Stimulated activated CD4-positive, alpha-beta T cell treated with anti-CD3 and anti-CD28 coated beads, TNF-alpha, amount 100 ng/mL, for 24 hours (primary cell): ENCODE measurements around the gene FUT3.
"Not testable (repeated sequence)": the region's sequence is repeated elsewhere in the genome, so short reads cannot be mapped to it uniquely, and the experiment has no call there.

Experiments used
- DNase-seq, 3 experiments: peaks; one replicate each; pipeline ENCODE4 v3.0.0-alpha.2; 2020; ENCODE audit warnings: low read depth in 3 of 3

FUT3 gene

DNA sequence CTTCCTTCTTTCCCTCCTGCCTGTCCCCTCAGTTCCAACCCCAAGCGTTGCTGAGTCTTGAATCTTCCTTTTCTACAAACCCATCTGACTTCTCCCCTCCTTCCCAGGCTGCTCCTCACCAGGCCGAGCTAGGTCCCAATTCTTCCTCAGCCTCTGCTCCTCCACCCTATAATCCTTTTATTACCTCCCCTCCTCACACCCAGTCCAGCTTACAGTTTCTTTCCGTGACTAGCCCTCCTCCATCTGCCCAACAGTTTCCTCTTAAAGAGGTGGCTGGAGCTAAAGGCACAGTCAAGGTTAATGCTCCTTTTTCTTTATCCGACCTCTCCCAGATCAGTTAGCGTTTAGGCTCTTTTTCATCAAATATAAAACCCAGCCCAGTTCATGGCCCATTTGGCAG is 2.6 kb downstream of the FUT3 start:
- not testable (repeated sequence) for DNase-seq

- DNase-seq: not testable (repeated sequence)
Measured at GRCh38 chr19:5847846-5848245, 3.4 kb downstream of the FUT3 start.

- no peak for DNase-seq
Measured at GRCh38 chr19:5844456-5845433, 6.5 kb downstream of the FUT3 start.

DNA sequence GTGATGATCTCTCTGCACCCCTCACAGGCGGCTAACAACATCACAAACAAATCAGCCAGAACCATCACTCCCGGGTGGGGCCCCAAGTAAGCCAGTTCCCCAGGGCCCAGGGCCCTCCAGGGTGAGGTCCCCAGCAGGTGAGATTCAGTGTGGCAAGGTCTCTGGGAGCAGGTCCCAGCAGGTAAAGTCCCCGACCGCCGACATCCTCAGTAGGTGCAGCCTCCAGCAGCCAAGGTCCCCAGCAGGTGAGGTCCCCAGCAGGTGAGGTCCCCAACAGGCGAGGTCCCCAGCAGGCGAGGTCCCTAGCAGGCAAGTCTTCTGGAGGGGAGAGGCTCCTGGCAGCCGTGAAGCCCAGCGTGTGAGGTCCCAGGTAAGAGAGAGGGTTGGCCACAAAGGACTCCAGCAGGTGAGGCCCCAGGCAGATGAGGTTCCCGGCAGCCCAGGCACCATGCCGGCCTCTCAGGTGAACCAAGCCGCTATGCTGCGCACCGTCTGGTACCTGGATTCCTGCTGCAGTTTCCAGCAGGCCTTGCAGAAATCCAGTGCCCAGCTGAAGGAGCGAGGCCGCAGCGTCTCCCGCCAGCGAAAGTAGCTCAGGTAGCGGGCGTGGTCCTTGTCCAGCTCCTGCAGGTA is 7.8 kb downstream of the FUT3 start:
- DNase-seq: no peak

DNA sequence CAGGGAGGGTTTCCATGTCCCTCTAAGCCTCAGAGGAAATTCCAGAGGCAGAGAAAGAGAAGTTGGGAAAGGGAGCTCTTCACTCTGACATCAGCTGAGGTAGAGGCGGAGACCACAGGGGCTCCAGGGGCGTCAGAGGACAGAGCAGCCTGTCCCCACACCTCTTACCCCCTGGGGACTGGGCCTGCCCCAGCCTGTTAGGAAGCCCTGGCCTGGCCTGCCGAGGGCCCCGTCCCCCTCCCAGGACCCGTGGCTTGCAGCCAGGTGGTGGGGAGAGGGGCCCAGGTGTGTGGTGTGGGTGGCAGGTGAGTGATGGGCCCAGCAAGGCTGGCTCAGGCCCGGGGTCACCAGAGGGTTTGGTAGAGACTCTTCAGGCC is 9.5 kb downstream of the FUT3 start:
- not testable (repeated sequence) for DNase-seq

DNA sequence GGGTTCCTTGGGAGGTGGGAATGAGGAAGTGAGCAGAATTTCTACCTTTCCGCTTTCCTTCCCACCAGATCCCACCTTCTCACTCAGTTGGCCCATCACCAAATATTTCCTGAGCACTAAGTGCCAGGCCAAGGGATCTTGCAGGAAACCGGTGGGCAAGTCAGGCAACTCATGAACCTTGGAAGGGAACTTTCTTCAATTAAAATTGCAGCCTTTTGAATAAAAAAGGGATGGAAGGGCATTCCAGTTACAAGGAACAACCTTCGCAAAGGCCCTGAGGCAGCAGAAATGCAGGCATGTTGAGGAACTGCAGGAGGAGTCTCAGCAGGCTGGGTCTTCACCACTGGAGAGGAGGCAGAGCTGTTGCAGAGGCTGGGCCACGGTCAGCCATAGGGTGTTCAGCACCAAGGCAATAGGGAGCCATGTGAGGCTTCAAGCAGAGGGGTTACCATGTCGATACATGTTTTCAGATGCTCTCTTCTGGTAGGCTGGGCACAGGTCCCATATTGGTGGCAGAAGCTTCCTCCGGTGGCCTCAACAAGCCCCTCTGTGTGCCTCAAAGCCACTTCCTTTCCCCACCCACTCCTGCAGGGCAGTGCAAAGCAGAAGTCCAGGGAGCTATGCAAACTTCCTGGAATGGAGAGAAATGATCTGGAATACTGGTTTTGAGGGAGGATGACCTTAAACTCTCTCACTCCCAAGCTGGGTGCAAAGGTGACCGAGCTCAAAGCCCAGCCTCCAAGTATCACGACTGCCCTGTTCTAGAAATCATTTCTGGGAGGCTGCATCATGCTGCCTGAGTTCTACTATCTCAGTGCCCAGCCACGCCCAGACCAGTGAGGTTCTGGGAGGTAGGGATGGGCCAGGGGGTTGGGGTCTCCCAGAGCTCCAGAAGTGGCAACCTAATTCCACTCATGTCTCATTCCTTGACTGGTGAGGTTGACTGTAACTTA is 11.9 kb downstream of the FUT3 start, which contains the start of gene FUT6:
Gene FUT6 (minus strand): TSS at position 638 of the 953 bp plus-strand sequence. CDS start 7,135 bp downstream, outside the sequence.
- no peak for DNase-seq

DNA sequence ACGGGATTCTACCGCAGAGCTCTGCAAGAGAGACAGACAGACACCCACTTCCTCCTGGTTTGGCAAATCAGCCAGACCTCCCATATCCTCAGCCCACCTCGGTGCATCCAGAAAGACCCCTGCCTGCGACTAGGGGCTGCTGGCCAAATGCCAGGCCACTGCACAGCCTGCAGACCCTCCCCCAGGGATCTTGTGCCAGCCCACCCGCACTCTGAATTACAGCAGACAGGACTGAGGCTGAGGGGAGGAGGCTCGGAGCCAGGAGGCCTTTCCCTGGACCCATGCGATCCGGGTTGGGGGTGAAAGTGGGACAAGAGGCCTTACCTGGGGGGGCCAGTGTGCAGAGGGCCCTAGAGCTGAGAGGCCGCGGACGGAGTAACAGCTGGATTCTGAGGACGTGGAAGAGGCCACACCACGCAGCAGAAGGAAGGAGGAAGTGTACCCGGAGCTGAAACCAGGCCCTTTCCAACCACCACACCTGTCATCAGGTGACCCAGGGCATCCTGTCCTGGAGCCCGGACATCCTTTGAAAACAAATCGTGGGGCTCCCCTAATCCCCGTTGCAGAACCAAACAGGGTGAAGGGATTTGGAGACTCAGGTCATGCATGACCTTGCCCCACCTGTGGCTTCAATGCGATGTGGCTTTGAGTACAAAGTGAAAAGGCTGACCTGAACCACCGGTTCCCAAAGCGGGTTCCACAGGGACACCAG is 12.7 kb downstream of the FUT3 start:
- DNase-seq: no peak

DNA sequence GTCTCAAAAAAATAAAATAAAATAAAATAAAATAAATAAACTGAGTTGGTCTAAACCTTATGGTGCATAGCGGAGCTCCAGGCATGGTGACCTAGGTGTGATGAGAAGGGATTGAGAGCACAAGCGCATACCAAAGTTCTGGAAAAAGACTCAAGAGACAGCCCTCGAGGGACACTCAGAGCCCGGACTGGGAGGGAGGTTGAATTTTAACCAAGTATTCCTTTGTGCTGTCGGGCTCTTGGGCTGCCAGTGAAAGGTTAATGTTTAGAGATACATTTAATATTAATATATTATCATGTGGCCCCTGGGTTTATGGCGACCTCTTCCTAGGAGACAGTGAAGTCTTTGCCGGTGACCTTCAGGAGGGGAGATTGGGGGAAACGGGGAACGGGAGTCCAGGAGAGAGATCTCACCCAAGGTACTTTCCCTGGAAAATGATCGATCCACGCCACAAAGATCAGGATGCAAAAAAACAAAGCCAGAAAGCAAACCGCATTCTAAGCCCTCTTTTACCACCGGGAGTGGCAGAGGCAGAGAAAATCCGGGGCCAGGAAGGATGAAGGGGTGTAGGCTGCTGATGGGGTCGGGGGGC is 13.4 kb downstream of the FUT3 start:
- DNase-seq: no peak

DNA sequence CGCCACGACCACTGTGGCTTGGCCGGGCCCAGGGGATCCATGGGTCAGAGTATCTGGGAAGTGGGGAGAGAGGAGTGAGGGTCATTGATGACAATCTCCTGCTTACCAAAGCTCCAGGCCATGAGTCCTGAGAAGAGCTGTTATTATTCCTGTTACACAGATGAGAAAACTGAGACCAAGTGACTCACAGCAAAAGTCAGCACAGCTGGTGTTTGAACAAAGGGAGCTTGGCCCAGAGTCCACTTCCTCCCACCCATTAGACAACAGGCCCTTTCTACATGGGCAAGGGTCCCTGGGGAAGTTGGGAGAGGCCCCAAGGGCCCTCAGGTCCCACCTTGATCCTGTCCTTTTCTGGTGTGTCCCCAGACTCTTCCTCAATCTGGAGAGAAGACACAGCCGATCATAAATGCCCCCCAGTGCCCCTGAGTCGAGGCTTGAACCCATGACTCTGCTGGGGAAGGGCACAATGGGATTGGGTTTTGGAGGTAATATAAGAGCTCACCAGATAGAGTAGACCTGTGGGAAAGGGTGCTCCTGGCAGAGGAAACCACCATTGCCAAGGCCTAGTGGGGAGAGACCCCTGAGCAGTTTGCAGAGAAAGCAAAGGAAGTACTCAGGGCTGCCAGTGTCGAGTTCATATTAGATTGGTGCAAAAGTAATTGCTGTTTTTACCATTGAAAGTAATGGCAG is 18.6 kb downstream of the FUT3 start:
- no peak for DNase-seq

- no peak for DNase-seq
Measured at GRCh38 chr19:5832061-5832460, 19.2 kb downstream of the FUT3 start.

DNA sequence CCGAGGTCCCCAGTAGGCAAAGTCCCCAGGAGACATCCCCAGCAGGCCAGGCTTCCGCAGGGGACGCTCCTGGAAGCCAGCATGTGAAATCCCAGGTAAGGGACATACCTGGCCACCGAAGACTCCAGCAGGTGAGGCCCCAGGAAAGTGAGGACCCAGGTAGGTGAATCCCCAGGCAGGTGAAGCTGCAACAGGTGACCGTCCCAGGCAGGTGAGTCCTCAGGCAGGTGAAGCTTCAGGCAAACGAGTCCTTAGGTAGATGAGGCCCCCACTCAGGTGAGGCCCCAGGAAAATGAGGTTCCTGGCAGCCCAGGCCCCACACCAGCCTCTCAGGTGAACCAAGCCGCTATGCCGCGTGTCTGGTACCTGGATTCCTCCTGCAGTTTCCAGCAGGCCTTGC is 20.1 kb downstream of the FUT3 start:
- DNase-seq: no peak

- DNase-seq: no peak
Measured at GRCh38 chr19:5829567-5830310, 21.5 kb downstream of the FUT3 start.

- peak in 1 of 3 experiments; percentile 51 for DNase-seq
Measured at GRCh38 chr19:5828661-5829566, 22.3 kb downstream of the FUT3 start.

- peak; percentile 92 to 95 (median 93) for DNase-seq
Measured at GRCh38 chr19:5827891-5828660, 23.2 kb downstream of the FUT3 start.

DNA sequence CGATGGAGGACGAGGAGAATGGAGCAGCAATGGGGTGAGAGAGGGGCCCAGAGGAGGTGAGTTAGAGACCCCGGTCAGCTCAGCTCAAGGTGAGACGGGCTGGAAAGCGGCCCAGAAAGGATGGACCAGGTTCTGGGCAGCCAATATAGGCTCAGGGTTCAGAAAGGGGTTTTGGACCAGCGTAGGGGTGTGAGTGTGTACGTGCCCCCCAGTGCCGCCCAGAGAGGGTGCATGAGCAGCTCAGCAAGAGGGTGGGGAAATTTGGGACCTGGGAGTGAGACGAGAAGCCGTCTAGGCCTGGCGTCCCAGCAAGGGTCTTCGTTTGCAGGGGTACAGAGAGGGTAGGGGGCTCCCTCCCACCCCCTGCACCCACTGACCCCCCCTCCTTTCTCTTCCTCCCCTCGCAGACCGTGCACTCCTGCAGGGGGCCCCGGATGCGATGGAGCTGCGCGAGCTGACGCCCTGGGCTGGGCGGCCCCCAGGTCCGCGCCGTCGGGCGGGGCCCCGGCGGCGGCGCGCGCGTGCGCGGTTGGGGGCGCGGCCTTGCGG is 23.8 kb downstream of the FUT3 start:
- no peak for DNase-seq

DNA sequence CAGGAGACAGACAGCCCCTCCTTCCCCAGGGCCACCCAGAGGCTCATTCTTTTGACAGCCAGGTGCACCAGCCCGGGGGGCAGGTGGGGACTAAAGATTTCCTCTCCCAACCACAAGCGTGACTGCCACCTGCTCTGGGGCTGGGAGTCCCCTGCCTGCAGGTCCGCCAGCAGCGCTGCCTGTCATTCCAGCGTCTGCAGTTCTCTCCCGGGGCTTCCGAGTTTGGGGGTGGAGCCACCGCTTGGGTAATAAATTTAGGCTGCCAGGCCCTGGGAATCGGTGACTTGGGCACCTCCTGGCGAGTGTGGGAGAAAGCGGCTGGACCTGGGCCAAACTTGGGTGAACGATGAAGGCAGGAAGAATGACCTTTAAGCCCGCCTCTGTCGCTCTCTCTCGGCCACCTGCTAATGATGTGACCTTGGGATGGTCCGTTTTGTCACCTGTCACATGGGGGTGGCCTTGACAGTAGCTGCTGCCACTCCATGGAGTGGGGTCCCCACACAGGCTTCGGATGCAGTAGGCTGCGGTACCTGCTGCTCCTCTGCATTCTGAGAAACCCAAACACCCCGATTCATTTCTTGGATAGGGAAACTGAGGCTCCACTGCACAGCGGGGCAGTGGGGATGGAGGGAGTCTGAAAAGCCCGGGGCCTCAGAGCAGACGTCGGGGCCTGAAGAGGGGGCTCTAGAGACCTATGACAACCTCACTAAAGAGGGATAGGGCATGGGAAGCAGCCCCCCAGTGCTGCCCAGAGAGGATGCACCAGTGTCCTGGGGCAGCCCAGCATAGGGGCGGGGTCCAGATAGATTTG is 24.5 kb downstream of the FUT3 start:
- DNase-seq: no peak
